Mesodermal cell (in vitro differentiated cells): ENCODE measurements around the gene CFAP141.

ENCODE experiments used
- H3K27ac ChIP-seq: 2 replicates; pipeline ENCODE4 v1.7.0; 2013; ENCODE audit warnings: mild to moderate bottlenecking, low read depth, low read length, moderate library complexity; ENCODE audit not compliant: severe bottlenecking
- H3K36me3 ChIP-seq: 2 replicates; pipeline ENCODE4 v1.7.1; 2013; ENCODE audit warnings: mild to moderate bottlenecking, low read length, moderate library complexity; ENCODE audit not compliant: control insufficient read depth, insufficient read depth
- H3K4me1 ChIP-seq: one replicate; pipeline ENCODE4 v1.7.1; 2013; ENCODE audit warnings: mild to moderate bottlenecking, low read length; ENCODE audit not compliant: insufficient read depth, control insufficient read depth, poor library complexity, severe bottlenecking
- H3K4me3 ChIP-seq: 2 replicates; pipeline ENCODE4 v1.7.0; 2013; ENCODE audit warnings: low read length, control low read depth, mild to moderate bottlenecking; ENCODE audit not compliant: insufficient read depth, poor library complexity, severe bottlenecking; ENCODE audit errors: extremely low read depth
- H3K9me3 ChIP-seq: 2 replicates; pipeline ENCODE4 v1.7.1; 2013; ENCODE audit warnings: mild to moderate bottlenecking, low read length, moderate library complexity; ENCODE audit not compliant: control insufficient read depth
- WGBS, 2 experiments: methylation state at CpG; one replicate each; pipeline ENCODE4 v1.1.5; 2013; ENCODE audit warnings: missing lambda C conversion rate in 2 of 2; ENCODE audit not compliant: insufficient coverage in 2 of 2; 5-methylcytosine and 5-hydroxymethylcytosine counted together

CFAP141 gene

DNA sequence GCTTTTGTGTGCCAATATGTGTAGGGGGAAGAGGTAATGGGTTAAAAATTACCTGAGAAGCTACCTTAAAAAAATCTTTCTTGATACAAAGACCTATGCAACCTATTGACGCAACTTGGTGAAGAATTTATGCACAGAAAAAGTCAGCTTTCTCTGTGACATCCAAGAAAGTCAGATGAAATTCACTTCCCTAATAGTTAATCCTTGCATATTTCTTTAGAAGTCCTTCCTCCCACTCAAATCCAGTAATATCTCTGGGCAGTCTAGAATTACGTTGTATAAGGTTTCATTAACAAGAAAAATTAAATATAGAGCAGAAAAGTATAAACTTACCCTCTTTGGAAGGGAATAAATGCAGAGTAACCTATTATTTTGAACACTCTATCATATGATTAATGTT, 17.5 kb upstream of the CFAP141 start:
- WGBS, 2 experiments: 100% methylated on average over 1 of the region's 2 CpGs
- Histone ChIP-seq H3K4me3 (no peak overlapping the region), H3K9me3 (no peaks in the 10 kb centered on the region), H3K36me3 (peaks cover 54% of the 10 kb centered on the region), H3K27ac (no peak overlapping the region), H3K4me1 (no peaks in the 10 kb centered on the region)

DNA sequence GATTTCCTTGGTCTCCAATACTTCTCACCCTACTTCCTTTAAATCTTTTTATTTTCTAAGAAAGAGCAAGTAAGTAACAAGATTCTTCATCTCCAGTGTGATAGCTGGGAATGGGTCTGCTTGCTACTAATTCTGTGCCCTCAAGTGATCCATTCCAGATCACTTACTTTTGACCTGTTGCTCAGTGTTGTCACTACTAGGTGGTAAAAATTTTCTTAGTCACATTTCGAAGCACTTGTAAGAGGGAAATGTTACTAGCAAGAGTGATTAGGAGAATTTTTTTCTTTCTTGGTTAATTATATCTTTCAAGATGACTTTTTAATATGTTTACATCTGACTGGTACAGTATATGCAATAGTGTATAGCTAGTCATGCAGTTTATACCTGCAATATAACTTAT, 16.8 kb upstream of the CFAP141 start:
- no peak overlapping the region for H3K27ac ChIP-seq

DNA sequence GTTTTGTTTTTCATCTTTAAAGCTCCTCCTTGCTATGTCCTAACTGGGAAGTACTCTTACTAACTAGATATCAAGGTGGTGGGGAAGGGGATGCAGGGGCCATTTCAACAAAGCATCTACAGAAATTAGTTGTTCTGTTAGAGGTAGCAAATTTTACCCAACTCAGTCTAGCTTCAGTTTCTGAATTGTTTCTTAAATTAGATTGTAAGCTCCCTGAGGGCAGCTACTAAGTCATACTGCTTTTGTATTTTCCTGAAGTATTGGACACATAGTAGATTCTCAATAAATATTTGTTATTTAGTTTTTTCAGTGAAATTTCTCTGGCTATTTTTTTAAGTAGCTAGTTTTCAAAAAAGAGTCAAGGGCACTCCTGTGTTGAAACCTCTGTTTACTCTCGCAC, 16.4 kb upstream of the CFAP141 start:
- Histone ChIP-seq H3K4me1 (no peaks in the 10 kb centered on the region), H3K27ac (no peak overlapping the region), H3K9me3 (no peaks in the 10 kb centered on the region), H3K4me3 (peak overlapping the region; percentile 91), H3K36me3 (peaks cover 54% of the 10 kb centered on the region)
- WGBS, 2 experiments: 100% methylated on average over 1 of the region's 1 CpG; no CpG with 5 or more reads in 1 of the 2 experiments

More for the DNA sequence above, 16.8 kb upstream of the CFAP141 start:
- no CpG with 5 or more reads among the region's 1 CpG for WGBS, 2 experiments
- Histone ChIP-seq H3K4me1 (no peaks in the 10 kb centered on the region), H3K36me3 (peaks cover 54% of the 10 kb centered on the region), H3K4me3 (peak overlapping the region; percentile 91), H3K9me3 (no peaks in the 10 kb centered on the region)

DNA sequence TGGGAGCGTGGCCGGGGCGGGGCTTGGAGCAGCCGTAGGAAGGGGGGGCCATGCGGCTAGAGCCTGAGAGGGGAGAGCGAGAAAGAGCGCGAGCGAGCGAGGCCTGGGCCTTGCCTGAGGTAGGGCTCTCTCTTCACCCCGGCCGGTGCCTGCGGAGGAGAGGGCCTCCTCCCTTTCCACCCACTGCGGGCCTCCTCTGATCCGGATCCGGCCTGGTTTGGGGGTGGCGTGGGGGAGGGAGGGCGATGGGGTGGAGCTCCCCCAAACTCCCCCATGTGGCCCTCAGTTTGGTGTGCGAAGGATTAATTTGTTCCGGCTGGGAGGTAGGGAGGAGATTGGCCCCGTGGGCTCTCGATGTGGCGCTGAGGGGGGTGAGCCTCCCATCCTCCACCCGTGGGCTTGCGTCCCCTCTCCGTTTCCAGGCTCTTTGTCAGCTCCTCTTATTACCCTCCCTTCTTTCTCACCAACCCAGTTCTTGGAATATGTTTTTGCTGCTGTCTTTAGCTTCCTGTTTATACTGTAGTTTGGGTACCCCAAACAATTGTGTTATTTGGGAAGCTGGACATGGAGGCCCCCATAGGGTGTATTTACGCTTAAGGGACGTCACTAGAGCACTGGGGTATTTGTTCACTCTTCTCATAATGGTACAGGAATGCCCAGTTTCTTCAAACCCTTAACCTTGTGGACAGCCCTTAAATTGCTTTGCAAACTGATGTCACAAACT, 15.3 kb upstream of the CFAP141 start:
- Histone ChIP-seq H3K4me1 (no peaks in the 10 kb centered on the region), H3K9me3 (no peaks in the 10 kb centered on the region), H3K4me3 (peak overlapping the region; percentile 91), H3K27ac (peak overlapping the region; percentile 86), H3K36me3 (peaks cover 54% of the 10 kb centered on the region)
- WGBS, 2 experiments: 0% methylated on average over 1 of the region's 28 CpGs; no CpG with 5 or more reads in 1 of the 2 experiments

DNA sequence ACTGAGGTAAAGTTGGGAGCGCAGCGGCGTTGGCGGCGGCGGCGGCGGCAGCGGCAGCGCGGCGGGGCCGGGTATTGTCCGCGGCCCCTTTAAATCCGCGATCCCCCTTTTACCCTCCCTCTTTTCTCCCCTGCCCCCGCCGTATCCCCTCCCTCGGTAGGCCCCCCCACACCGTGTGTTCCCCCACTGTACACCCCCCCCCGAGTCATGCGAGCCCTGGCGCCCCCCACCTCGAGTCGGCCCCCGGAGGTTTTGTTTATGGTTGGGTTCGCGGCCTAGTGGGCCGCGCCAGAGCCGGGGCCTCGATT, 14.8 kb upstream of the CFAP141 start:
- 0% methylated on average over 1 to 14 of the region's 33 CpGs for WGBS, 2 experiments
- H3K36me3 ChIP-seq: peaks cover 54% of the 10 kb centered on the region
- H3K4me3 ChIP-seq: peak overlapping the region; percentile 91
- H3K27ac ChIP-seq: peak overlapping the region; percentile 86
- no peaks in the 10 kb centered on the region for H3K9me3 ChIP-seq
- no peaks in the 10 kb centered on the region for H3K4me1 ChIP-seq

DNA sequence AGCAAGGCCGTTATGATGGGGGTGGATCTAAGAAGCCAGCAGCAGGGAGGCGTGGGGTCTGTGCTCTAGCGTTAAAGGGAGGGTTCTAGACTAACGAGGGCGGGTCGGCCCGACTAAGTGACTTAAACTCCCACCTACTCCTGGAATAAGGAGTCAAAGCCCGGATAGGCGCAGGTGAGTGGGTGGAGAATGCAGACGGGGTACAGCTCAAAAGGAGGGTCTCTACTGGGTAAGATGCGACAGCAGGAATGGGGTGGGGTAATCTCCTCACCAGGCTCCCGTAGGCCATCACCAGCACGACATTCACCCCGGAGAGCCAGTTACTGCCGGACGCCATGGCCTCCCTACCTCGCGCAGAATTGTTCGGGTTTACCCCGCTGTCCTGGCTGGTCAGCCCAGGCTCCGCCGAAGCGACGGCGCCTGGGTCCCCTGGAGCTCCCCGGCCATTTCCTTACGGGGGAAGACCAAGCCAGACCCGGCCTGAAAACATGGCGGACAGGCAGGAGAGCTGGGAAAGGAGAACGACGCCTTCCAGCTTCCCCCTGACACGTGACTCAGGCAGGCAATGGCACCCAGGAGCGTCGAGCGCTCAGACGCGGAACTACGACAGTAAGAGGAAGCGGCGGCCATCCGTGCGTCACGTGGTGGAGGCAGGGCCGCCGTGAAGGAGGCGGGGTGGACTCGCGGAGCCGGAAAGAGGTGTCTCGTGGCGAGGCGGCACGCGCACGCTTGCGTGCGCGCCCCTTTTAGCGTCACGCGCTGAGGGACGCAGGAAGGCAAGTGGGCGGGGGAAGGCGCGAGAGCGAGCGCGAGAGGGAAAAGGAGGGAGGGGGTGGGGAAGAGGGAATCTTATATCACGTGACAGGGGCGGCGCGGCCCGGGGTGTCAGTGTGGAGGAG, 14.2 kb upstream of the CFAP141 start, which contains the start of gene UBAP2L:
Gene UBAP2L (plus strand): TSS at position 885 of the 899 bp plus-strand sequence. CDS start 4,169 bp downstream, outside the sequence.
- H3K36me3 ChIP-seq: peaks cover 48% of the 10 kb centered on the region
- peak within 1 kb of the TSS; percentile 98 for H3K27ac ChIP-seq
- H3K9me3 ChIP-seq: no peaks in the 10 kb centered on the region
- 0% methylated on average over 45 to 52 of the region's 73 CpGs for WGBS, 2 experiments
- peak within 1 kb of the TSS; percentile 91 for H3K4me3 ChIP-seq
- no peaks in the 10 kb centered on the region for H3K4me1 ChIP-seq

DNA sequence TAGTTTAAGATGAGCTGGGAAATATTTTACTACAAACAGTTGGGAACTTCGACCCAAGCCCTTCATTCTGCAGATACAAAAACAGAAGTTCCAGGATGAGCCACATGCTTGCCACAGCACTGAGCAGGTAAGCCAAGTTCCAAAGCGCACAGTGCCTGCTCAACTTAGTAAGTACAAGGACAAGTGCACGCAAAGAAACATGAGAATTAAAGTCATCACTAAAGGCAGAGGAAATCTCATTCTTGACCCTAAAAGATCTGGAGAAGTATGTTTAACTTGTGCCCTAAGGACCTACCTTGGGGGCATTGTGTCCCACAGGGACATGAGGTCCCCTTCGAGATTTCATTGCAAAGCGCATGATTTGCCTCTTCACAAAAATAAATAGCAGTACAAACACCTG, 13.4 kb upstream of the CFAP141 start:
- H3K4me3 ChIP-seq: peak overlapping the region; percentile 91
- no peaks in the 10 kb centered on the region for H3K4me1 ChIP-seq
- no peaks in the 10 kb centered on the region for H3K9me3 ChIP-seq
- H3K27ac ChIP-seq: peak overlapping the region; percentile 98
- 20 to 28% methylated on average over 1 to 5 of the region's 5 CpGs for WGBS, 2 experiments
- peaks cover 45% of the 10 kb centered on the region for H3K36me3 ChIP-seq

DNA sequence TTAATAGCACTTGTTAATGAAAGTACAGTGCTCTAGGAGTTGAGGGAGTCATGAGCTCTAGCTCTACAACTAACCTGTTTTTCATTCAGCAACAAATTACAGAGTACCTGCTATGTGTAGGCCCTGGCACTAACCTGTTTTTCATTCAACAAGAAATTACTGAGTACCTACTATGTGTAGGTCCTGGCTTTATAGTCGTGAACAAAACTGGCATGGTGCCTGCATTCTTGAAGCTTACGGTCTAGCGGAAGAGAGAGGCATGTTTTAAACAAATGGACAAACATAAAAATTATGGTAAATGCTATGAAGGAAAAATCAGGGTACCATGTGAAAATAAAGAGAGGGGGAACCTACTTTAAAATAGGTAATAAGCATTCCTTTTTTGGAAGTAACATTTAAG, 12.4 kb upstream of the CFAP141 start:
- peak overlapping the region; percentile 91 for H3K4me3 ChIP-seq

DNA sequence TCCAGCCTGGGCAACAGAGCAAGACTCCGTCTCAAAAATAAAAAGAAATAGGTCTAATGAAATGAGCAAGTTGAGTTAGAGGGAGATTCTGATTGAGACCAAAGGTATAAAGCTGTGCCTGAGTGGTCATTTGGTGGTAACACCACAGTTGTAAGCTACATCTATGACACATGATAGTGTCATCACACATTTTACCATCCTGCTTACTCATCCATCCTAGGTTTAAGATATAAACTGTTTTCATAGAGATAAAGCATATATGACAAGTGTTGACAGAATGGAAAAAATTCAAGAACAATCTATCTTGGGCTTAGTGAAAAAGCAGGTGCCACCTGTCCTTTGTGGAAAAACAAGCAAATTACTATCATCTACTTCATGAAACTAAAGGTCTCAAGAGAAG, 7.1 kb upstream of the CFAP141 start:
- no peak overlapping the region for H3K4me3 ChIP-seq
- no peaks in the 10 kb centered on the region for H3K4me1 ChIP-seq
- 80 to 100% methylated on average over 1 of the region's 1 CpG for WGBS, 2 experiments
- no peak overlapping the region for H3K27ac ChIP-seq
- H3K36me3 ChIP-seq: peaks cover 83% of the 10 kb centered on the region
- no peaks in the 10 kb centered on the region for H3K9me3 ChIP-seq

More for the DNA sequence above, 12.4 kb upstream of the CFAP141 start:
- WGBS, 2 experiments: 94 to 100% methylated on average over 3 of the region's 3 CpGs
- Histone ChIP-seq H3K27ac (no peak overlapping the region), H3K9me3 (no peaks in the 10 kb centered on the region), H3K36me3 (peaks cover 55% of the 10 kb centered on the region), H3K4me1 (no peaks in the 10 kb centered on the region)

DNA sequence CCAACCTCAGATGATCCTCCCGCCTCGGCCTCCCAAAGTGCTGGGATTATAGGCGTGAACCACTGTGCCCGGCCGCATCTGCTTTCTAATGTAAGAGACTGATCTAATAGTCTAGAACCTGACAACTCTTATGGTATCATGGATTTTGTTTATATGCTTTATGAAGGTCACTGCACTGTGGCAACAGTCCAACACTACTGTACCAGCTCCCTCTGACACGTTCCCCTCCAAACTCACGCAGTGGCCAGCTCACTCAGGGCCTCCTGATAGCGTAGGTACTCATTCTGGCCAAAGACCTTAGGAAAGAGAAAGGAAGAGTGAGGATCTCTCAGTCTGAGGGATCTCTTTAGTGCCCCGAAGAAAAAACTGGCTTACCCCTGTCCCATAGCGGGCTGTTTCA, 6.0 kb upstream of the CFAP141 start:
- Histone ChIP-seq H3K27ac (no peak overlapping the region), H3K4me3 (no peak overlapping the region), H3K4me1 (no peaks in the 10 kb centered on the region), H3K9me3 (no peaks in the 10 kb centered on the region), H3K36me3 (peaks cover 83% of the 10 kb centered on the region)
- 96 to 99% methylated on average over 8 to 9 of the region's 10 CpGs for WGBS, 2 experiments
